ENCODE results near the gene ATP2C2.
"Not testable (repeated sequence)": the region's sequence is repeated elsewhere in the genome, so short reads cannot be mapped to it uniquely, and the experiment has no call there.

The ATP2C2 gene

GRCh38 chr16:84396082-84396481 is 27.7 kb downstream of the ATP2C2 start:
- DNase-seq (ENCODE audit: low read depth in 1 of 2, low spot score in 1 of 2) = not testable (repeated sequence)

- DNase-seq (ENCODE audit: low read depth in 1 of 2, low spot score in 1 of 2) = no peak
Measured at GRCh38 chr16:84396537-84397008, 28.2 kb downstream of the ATP2C2 start.

- no peak for DNase-seq (ENCODE audit: low read depth in 1 of 2, low spot score in 1 of 2)
Measured at GRCh38 chr16:84397090-84397489, 28.8 kb downstream of the ATP2C2 start.

- DNase-seq (ENCODE audit: low read depth in 1 of 2, low spot score in 1 of 2) = no peak
Measured at GRCh38 chr16:84398701-84399100, 30.4 kb downstream of the ATP2C2 start.

- DNase-seq (ENCODE audit: low read depth in 1 of 2, low spot score in 1 of 2) = not testable (repeated sequence)
Measured at GRCh38 chr16:84399912-84400311, 31.6 kb downstream of the ATP2C2 start.

GRCh38 chr16:84403435-84403834 is 35.1 kb downstream of the ATP2C2 start:
- DNase-seq (ENCODE audit: low read depth in 1 of 2, low spot score in 1 of 2) = not testable (repeated sequence)

- no peak for DNase-seq (ENCODE audit: low read depth in 1 of 2, low spot score in 1 of 2)
Measured at GRCh38 chr16:84404324-84404723, 36.0 kb downstream of the ATP2C2 start.

- DNase-seq (ENCODE audit: low read depth in 1 of 2, low spot score in 1 of 2) = no peak
Measured at GRCh38 chr16:84404936-84405639, 36.8 kb downstream of the ATP2C2 start.

- no peak for DNase-seq (ENCODE audit: low read depth in 1 of 2, low spot score in 1 of 2)
Measured at GRCh38 chr16:84406006-84406963, 37.9 kb downstream of the ATP2C2 start.

- DNase-seq (ENCODE audit: low read depth in 1 of 2, low spot score in 1 of 2) = no peak
Measured at GRCh38 chr16:84407588-84408313, 39.4 kb downstream of the ATP2C2 start.

- DNase-seq (ENCODE audit: low read depth in 1 of 2, low spot score in 1 of 2) = no peak
Measured at GRCh38 chr16:84408314-84408690, 40.0 kb downstream of the ATP2C2 start.

- no peak for DNase-seq (ENCODE audit: low read depth in 1 of 2, low spot score in 1 of 2)
Measured at GRCh38 chr16:84408856-84409255, 40.5 kb downstream of the ATP2C2 start.

- DNase-seq (ENCODE audit: low read depth in 1 of 2, low spot score in 1 of 2) = no peak
Measured at GRCh38 chr16:84410361-84411138, 42.2 kb downstream of the ATP2C2 start.

- DNase-seq (ENCODE audit: low read depth in 1 of 2, low spot score in 1 of 2) = no peak
Measured at GRCh38 chr16:84411768-84412167, 43.4 kb downstream of the ATP2C2 start.

- no peak for DNase-seq (ENCODE audit: low read depth in 1 of 2, low spot score in 1 of 2)
Measured at GRCh38 chr16:84412262-84412661, 43.9 kb downstream of the ATP2C2 start.

- DNase-seq (ENCODE audit: low read depth in 1 of 2, low spot score in 1 of 2) = no peak
Measured at GRCh38 chr16:84413244-84414004, 45.1 kb downstream of the ATP2C2 start.

- no peak for DNase-seq (ENCODE audit: low read depth in 1 of 2, low spot score in 1 of 2)
Measured at GRCh38 chr16:84414789-84415326, 46.5 kb downstream of the ATP2C2 start.

- no peak for DNase-seq (ENCODE audit: low read depth in 1 of 2, low spot score in 1 of 2)
Measured at GRCh38 chr16:84416407-84417321, 48.3 kb downstream of the ATP2C2 start.

Measured in activated CD4-positive, alpha-beta T cell treated with anti-CD3 and anti-CD28 coated beads, Interleukin-2, amount 50 U/mL, for 24 hours (primary cell).